CD8-positive, alpha-beta memory T cell (primary cell): Measurements from ENCODE around the gene PLXNA2. TPM values are rescaled to one million over a fixed set of nuclear protein-coding genes. Genes with fewer than 3 reads are reported as not detected.

Experiments used
- CTCF ChIA-PET: fragments of 350-600 bp; sonication (Branson Sonifier 250); formaldehyde crosslinking; loops from one replicate; lab custom pipeline; 2021; ENCODE audit warnings: antibody characterized with exemption; lab: Charles Lee
- POLR2A ChIA-PET: fragments of 350-600 bp; sonication (Branson Sonifier 250); formaldehyde crosslinking; loops from one replicate; lab custom pipeline; 2021; ENCODE audit warnings: antibody characterized with exemption; lab: Charles Lee
- DNase-seq, 5 donors: peaks; one replicate each; pipeline versions ENCODE4 v3.0.0 to v3.0.0-alpha.2; 2020 to 2022; ENCODE audit warnings: mixed read lengths in 1 of 5
- H3K27ac ChIP-seq: one replicate; pipeline ENCODE4 v1.7.0; 2013; ENCODE audit warnings: low read depth, mild to moderate bottlenecking, low read length, moderate library complexity
- H3K27me3 ChIP-seq: 2 replicates; pipeline ENCODE4 v1.7.0; 2013; ENCODE audit warnings: low read length, mild to moderate bottlenecking; ENCODE audit not compliant: insufficient read depth, poor library complexity, severe bottlenecking
- H3K36me3 ChIP-seq: 2 replicates; pipeline ENCODE4 v1.7.0; 2013; ENCODE audit warnings: mild to moderate bottlenecking, low read length, moderate library complexity; ENCODE audit not compliant: insufficient read depth
- H3K4me1 ChIP-seq: 2 replicates; pipeline ENCODE4 v1.7.0; 2013; ENCODE audit warnings: mild to moderate bottlenecking, low read length, moderate library complexity; ENCODE audit not compliant: insufficient read depth
- H3K4me3 ChIP-seq: 2 replicates; pipeline ENCODE4 v1.7.0; 2013; ENCODE audit warnings: mild to moderate bottlenecking, low read length
- H3K9me3 ChIP-seq: 2 replicates; pipeline ENCODE4 v1.7.0; 2013; ENCODE audit warnings: mild to moderate bottlenecking, low read length
- H3K27ac Mint-ChIP-seq, 8 donors: one replicate each; pipeline ENCODE4 v1.8.0; 2020 to 2021; ENCODE audit warnings: mixed read lengths in 8 of 8, mild to moderate bottlenecking in 6 of 8, inconsistent platforms in 3 of 8, moderate library complexity in 3 of 8
- H3K27me3 Mint-ChIP-seq, 2 donors: one replicate each; pipeline ENCODE4 v1.8.0; 2020 to 2021; ENCODE audit warnings: mixed read lengths in 2 of 2, mild to moderate bottlenecking in 1 of 2, moderate library complexity in 1 of 2
- H3K36me3 Mint-ChIP-seq, 3 donors: one replicate each; pipeline ENCODE4 v1.8.0; 2020 to 2021; ENCODE audit warnings: mixed read lengths in 3 of 3, inconsistent platforms in 1 of 3, mild to moderate bottlenecking in 1 of 3
- H3K4me1 Mint-ChIP-seq, 3 donors: one replicate each; pipeline ENCODE4 v1.8.0; 2020 to 2021; ENCODE audit warnings: mixed read lengths in 3 of 3, inconsistent platforms in 1 of 3, mild to moderate bottlenecking in 1 of 3
- H3K4me3 Mint-ChIP-seq, 7 donors: one replicate each; pipeline ENCODE4 v1.8.0; 2020 to 2021; ENCODE audit warnings: mixed read lengths in 7 of 7, mild to moderate bottlenecking in 6 of 7, moderate library complexity in 4 of 7, inconsistent platforms in 2 of 7
- H3K9me3 Mint-ChIP-seq, 5 donors: one replicate each; pipeline ENCODE4 v1.8.0; 2020 to 2022; ENCODE audit warnings: mixed read lengths in 5 of 5, mild to moderate bottlenecking in 3 of 5, moderate library complexity in 2 of 5, inconsistent platforms in 1 of 5
- polyA plus RNA-seq: library from polyadenylated mRNA; unstranded; fragments of 300-500 nt; fragmentation: Illumina TruSeq; gene quantifications from one replicate; pipeline ENCODE4 v1.2.3, GENCODE V29; 2021
- total RNA-seq, 2 experiments: library from RNA; stranded (reverse); gene quantifications; one replicate each; pipeline ENCODE4 v1.2.3, GENCODE V29; 2021

PLXNA2 gene
- total and polyA plus RNA-seq, 3 experiments from 2014 or later = 0.75 to 1.1 (median 1.0) TPM

DNA sequence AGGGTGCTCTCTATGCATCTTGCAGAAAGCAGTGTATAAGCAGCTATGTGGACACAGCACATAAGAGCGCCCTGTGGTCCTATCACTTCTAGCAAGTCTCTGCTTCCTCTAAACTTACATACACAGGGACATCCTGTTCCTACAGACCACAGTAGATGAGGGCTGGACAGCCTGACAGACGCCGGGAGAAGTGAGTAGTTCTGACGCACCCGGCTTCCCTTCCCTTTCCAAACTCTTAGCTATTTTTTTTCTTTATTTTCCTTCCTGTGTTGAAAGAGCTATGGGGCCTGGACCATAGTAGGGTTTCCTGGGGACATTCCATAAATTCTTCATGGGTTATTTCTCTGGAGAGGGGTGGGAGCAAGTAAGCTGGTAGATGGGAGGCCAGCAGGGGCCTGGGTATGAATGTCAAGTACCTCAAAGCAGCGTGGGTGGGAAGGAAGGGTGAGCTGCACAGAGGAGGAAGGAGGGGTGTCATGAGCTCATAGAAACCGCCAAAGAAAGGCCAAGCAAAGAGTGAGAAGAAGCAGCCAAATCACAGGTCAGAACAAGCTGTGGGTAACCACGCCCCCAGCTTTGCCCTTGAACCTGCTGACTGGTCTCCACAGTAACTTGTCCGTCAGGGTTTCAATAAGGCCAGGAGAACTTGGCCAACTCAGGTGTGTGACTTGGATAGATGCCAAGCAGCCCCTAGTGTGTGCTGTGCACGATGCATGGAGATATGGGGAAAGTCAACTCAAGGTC is 36.6 kb downstream of the PLXNA2 start:
- no peak overlapping the region for H3K4me3 Mint-ChIP-seq
- no peaks in the 10 kb centered on the region for H3K4me1 Mint-ChIP-seq
- CTCF ChIA-PET = interaction anchor here (0.6 to 0.8 kb wide), 2 partner anchors 33 to 36 kb away, joined by 3 read pairs; no protein-coding TSS in a partner anchor
- no peak for DNase-seq
- POLR2A ChIA-PET = no interaction called here
- H3K4me3 ChIP-seq = no peak overlapping the region
- no peaks in the 10 kb centered on the region for H3K9me3 Mint-ChIP-seq
- H3K27ac ChIP-seq = no peak overlapping the region
- no peaks in the 10 kb centered on the region for H3K36me3 ChIP-seq
- H3K36me3 Mint-ChIP-seq = no peaks in the 10 kb centered on the region
- no peaks in the 10 kb centered on the region for H3K27me3 ChIP-seq
- peaks cover 4 to 5% of the 10 kb centered on the region in 2 donors for H3K27me3 Mint-ChIP-seq
- no peaks in the 10 kb centered on the region for H3K4me1 ChIP-seq
- no peak overlapping the region for H3K27ac Mint-ChIP-seq
- H3K9me3 ChIP-seq = no peaks in the 10 kb centered on the region

DNA sequence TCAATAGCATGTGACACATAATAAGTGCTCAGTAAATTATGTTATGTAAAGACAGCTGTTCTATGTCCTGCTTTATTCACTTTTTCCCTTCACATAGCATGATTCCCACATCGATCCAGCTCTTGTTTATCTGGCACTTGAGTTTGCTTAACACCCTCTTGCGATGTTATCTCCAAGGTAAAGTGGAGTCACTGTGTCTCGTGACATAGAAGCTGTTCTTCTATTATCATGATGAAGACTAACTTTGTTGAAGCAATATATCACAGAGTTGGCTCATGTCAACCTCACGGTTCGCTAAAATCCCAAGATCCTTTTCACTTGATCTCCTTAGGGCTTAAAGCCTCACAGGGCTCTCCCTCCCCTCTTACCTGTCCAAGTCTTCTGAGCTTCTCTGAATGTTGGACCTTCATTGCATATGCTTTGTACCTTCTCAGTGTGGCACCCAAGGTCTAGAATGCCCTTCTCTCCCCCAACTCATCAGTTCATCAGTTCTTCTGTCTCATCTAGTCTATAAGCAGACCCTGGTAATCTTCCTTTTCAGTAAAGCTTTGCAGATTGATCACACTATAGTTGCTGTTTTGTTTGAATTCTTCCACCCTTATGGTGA is 38.0 kb downstream of the PLXNA2 start:
- Mint-ChIP-seq H3K4me3 (no peak overlapping the region), H3K9me3 (no peaks in the 10 kb centered on the region), H3K27me3 (peaks cover 4% of the 10 kb centered on the region in 2 donors), H3K4me1 (no peaks in the 10 kb centered on the region), H3K27ac (no peak overlapping the region), H3K36me3 (no peaks in the 10 kb centered on the region)
- Histone ChIP-seq H3K36me3 (no peaks in the 10 kb centered on the region), H3K4me1 (no peaks in the 10 kb centered on the region), H3K4me3 (no peak overlapping the region), H3K27ac (no peak overlapping the region), H3K27me3 (no peaks in the 10 kb centered on the region), H3K9me3 (no peaks in the 10 kb centered on the region)
- DNase-seq = no peak
- POLR2A ChIA-PET = no interaction called here
- CTCF ChIA-PET = interaction anchor here (0.8 to 1.1 kb wide), 2 partner anchors 10 to 39 kb away, joined by 3 read pairs; no protein-coding TSS in a partner anchor

DNA sequence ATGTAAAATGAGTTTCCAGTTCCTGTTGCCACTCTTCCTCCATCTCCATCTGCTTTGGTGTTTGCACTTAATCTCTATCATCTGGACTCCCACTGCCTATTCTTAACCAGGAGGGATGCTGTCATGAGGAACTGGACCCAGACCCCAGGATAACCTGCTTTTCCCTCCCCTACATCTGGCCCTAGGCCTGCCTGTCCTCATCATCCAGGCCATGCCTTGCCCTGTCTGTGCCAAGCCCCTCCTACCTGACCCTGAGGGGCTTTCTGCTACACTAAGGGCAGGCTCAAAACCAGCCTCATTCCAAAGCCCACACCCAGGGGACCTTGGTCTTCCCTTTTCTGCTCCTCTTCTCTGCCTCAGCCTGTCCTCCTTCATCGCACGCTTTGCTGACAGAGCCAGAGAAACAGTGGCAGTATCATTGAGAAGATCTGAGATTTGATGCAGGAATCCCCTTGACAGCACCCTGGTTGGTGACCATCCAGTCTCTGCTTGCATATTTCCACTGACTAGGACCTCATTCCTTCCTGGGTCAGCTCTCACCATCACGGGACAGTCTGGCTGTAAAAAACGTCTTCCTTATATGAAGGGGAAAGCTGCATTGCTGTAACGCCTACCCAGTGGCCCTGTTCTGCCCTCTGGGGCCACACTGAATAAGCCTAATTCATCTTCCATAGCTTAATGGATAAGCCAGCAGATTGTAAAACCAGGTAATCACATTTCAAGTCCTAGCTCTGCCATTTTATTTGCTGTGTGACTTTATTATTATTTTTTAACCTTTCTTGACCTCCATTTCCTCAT is 38.8 kb downstream of the PLXNA2 start:
- Mint-ChIP-seq H3K36me3 (no peaks in the 10 kb centered on the region), H3K9me3 (no peaks in the 10 kb centered on the region), H3K4me1 (no peaks in the 10 kb centered on the region), H3K27ac (no peak overlapping the region), H3K27me3 (peaks cover 3 to 4% of the 10 kb centered on the region in 2 donors), H3K4me3 (no peak overlapping the region)
- H3K36me3 ChIP-seq = no peaks in the 10 kb centered on the region
- no peaks in the 10 kb centered on the region for H3K9me3 ChIP-seq
- POLR2A ChIA-PET = no interaction called here
- H3K4me3 ChIP-seq = no peak overlapping the region
- DNase-seq = no peak
- no peak overlapping the region for H3K27ac ChIP-seq
- CTCF ChIA-PET = interaction anchor here (0.8 to 1.1 kb wide), 2 partner anchors 11 to 40 kb away, joined by 3 read pairs; no protein-coding TSS in a partner anchor
- no peaks in the 10 kb centered on the region for H3K27me3 ChIP-seq
- H3K4me1 ChIP-seq = no peaks in the 10 kb centered on the region

DNA sequence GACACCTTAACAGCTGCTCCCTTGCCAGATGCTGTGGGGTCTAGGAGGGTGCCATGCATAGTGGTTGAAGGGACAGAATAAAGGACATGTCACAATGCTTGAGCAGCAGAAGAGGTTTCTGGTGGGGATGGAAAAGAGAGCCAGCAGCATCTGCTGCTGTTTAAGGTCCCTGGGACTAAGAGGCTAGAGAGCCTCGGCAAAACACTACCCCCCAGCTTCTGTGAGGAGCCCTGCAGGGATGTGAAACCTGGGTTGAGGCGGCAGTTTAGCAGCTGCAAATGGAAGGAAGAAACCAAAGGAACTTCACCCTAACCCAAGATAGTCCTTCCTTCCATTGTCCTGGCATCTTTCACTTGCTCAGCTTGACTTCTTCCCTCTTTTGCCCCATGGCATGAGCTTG is 39.4 kb downstream of the PLXNA2 start:
- no peak overlapping the region for H3K27ac ChIP-seq
- Mint-ChIP-seq H3K36me3 (no peaks in the 10 kb centered on the region), H3K4me1 (no peaks in the 10 kb centered on the region), H3K27me3 (peaks cover 3 to 4% of the 10 kb centered on the region in 2 donors), H3K27ac (no peak overlapping the region), H3K4me3 (no peak overlapping the region), H3K9me3 (no peaks in the 10 kb centered on the region)
- no peaks in the 10 kb centered on the region for H3K36me3 ChIP-seq
- H3K4me1 ChIP-seq = no peaks in the 10 kb centered on the region
- POLR2A ChIA-PET = no interaction called here
- CTCF ChIA-PET = no interaction called here
- no peak overlapping the region for H3K4me3 ChIP-seq
- H3K27me3 ChIP-seq = no peaks in the 10 kb centered on the region
- no peak for DNase-seq
- H3K9me3 ChIP-seq = no peaks in the 10 kb centered on the region

DNA sequence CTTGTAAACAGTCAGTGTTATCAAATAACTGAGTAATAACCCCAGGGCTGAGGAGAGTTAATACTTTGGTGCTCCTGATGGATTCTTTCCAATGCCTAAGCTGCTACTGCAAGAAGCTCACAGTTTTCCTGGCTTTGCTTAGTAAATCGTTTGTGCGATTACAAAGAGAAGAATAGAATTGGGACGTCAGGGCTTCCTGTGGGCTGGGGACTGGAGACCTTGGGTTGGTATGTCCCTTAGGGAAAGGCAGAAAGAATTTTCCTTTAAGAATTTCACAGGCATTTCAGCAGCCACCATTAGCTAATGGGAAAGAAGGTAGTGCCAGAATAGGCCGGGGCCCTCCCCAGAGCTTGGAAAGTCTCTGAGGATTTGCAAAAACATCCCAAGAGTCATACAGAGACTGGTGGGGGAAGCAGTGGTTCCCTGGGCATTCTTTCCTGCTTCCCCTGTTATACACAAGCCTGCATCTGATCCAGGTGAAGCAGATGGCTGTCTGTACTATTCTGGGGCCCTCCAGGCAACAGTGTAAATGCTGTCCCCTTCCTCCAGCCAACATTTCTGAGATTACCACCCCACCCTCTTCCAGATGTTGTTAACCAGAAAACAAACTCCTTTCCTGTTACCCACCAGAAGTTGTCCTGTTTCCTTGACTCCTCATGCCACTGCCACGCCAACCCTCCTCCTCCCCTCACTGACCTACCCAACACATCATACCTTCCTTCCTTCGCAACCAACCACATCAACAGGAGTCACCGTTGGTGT is 40.2 kb downstream of the PLXNA2 start:
- no peak for DNase-seq
- ChIA-PET POLR2A (no interaction called here), CTCF (no interaction called here)
- no peak overlapping the region for H3K27ac ChIP-seq
- Mint-ChIP-seq H3K4me3 (no peak overlapping the region), H3K36me3 (no peaks in the 10 kb centered on the region), H3K27me3 (peaks cover 3 to 4% of the 10 kb centered on the region in 2 donors), H3K4me1 (no peaks in the 10 kb centered on the region), H3K27ac (no peak overlapping the region), H3K9me3 (no peaks in the 10 kb centered on the region)
- H3K4me1 ChIP-seq = no peaks in the 10 kb centered on the region
- no peak overlapping the region for H3K4me3 ChIP-seq
- H3K9me3 ChIP-seq = no peaks in the 10 kb centered on the region
- H3K27me3 ChIP-seq = no peaks in the 10 kb centered on the region
- H3K36me3 ChIP-seq = no peaks in the 10 kb centered on the region

DNA sequence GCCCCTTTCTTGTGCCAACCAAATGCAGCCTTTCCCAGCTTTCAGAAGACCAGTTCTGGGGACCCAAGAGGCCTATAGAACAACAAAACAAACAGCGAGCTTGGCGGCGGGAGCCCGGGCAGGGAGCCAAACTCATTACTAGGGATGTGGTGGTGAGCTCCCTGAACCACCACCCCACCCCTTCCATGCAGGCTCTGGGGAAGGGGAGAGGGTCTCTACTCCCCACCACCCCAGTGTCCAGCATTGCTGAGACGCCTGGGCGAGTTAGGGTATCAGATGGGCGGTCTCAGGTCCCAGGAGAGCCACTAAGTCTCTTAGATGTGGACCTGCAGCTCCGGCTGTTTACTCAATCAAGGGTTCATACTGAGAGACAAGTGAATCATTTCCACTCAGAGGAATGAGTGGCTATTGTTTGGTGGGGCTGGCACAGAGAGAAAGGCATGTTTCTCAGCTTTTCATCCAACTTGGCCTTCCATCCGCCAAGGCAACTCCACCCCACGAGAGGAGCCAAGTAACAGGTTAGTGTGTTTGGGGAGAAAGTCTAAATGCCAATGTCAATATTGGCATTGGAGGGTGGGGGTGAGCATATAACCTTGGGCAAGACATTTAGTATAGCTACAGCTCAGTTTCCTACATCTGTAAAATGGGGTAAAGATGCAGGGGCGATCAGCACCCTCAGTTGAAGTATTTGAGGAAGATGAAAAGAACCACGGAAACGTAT is 40.9 kb downstream of the PLXNA2 start:
- H3K4me1 ChIP-seq = no peaks in the 10 kb centered on the region
- no peak for DNase-seq
- no peak overlapping the region for H3K27ac ChIP-seq
- Mint-ChIP-seq H3K36me3 (no peaks in the 10 kb centered on the region), H3K9me3 (no peaks in the 10 kb centered on the region), H3K27ac (peak overlapping the region in 1 of 8 donors; percentile 58), H3K27me3 (peaks cover 0 to 1% of the 10 kb centered on the region in 2 donors), H3K4me3 (no peak overlapping the region), H3K4me1 (no peaks in the 10 kb centered on the region)
- no peaks in the 10 kb centered on the region for H3K9me3 ChIP-seq
- no peaks in the 10 kb centered on the region for H3K36me3 ChIP-seq
- ChIA-PET CTCF (no interaction called here), POLR2A (no interaction called here)
- H3K27me3 ChIP-seq = no peaks in the 10 kb centered on the region
- no peak overlapping the region for H3K4me3 ChIP-seq

DNA sequence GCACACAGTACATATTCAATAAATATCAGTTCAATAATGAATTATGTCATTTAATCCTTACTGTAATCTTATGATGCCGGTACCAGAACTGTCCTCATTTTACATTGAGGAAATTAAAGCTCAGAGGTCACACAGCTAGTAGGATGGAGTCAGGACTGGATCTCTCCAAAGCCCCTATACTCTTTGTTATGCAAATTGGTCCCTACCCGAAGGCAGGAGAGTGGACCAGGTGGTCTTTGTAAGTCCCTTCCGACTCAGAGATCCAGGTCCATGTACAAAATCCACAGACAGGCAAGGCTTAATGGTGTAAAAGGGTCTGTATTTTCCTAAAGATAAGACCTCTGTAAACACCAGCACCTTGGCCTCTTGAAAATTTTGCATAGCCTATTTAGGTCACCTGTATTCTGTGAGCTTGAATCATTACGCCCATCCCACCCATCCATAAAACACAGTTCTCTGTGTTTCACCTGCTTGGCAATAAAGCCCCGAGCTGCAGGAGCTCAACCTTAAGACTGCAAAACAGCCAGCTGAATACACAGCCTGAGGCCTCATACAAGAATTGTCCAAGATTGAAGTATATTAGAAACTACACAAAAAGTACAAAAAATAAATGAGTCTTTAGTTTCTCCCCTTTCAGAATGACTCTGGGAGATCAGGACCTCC is 41.7 kb downstream of the PLXNA2 start:
- no peaks in the 10 kb centered on the region for H3K9me3 Mint-ChIP-seq
- no peak overlapping the region for H3K4me3 Mint-ChIP-seq
- no peaks in the 10 kb centered on the region for H3K27me3 Mint-ChIP-seq
- no peak overlapping the region for H3K27ac ChIP-seq
- peak overlapping the region in 1 of 8 donors; percentile 58 for H3K27ac Mint-ChIP-seq
- no peaks in the 10 kb centered on the region for H3K36me3 Mint-ChIP-seq
- H3K9me3 ChIP-seq = no peaks in the 10 kb centered on the region
- ChIA-PET CTCF (no interaction called here), POLR2A (no interaction called here)
- no peak for DNase-seq
- H3K4me1 Mint-ChIP-seq = no peaks in the 10 kb centered on the region
- H3K4me3 ChIP-seq = no peak overlapping the region
- no peaks in the 10 kb centered on the region for H3K27me3 ChIP-seq
- no peaks in the 10 kb centered on the region for H3K36me3 ChIP-seq
- no peaks in the 10 kb centered on the region for H3K4me1 ChIP-seq
